DOHH2 (cell line): Measurements from ENCODE around the gene EXOSC7.

ENCODE experiments used
- H3F3A ChIP-seq: fragments of 200-600 bp; sonication (generic), shearing (Covaris generic); 2 replicates; pipeline ENCODE4 v1.6.0; 2016; ENCODE audit warnings: antibody characterized with exemption, mild to moderate bottlenecking; ENCODE audit not compliant: control insufficient read depth, insufficient read depth
- H3K27ac ChIP-seq: fragments of 200-600 bp; sonication (generic); 2 replicates; pipeline ENCODE4 v1.5.1; 2014; ENCODE audit warnings: low read depth, mild to moderate bottlenecking, low read length, moderate library complexity
- H3K27me3 ChIP-seq: fragments of 200-600 bp; sonication (generic); 2 replicates; pipeline ENCODE4 v1.6.1; 2014; ENCODE audit warnings: mild to moderate bottlenecking, low read length, mixed read lengths; ENCODE audit not compliant: control insufficient read depth
- H3K36me3 ChIP-seq: fragments of 200-600 bp; sonication (generic); 2 replicates; pipeline ENCODE4 v1.6.1; 2014; ENCODE audit warnings: mild to moderate bottlenecking, low read length, moderate library complexity, mixed read lengths; ENCODE audit not compliant: control insufficient read depth
- H3K4me1 ChIP-seq: fragments of 200-600 bp; sonication (generic); 2 replicates; pipeline ENCODE4 v1.6.1; 2014; ENCODE audit warnings: mild to moderate bottlenecking, low read length, mixed read lengths; ENCODE audit not compliant: control insufficient read depth
- H3K4me2 ChIP-seq: fragments of 200-600 bp; sonication (generic); 2 replicates; pipeline ENCODE4 v1.6.0; 2014; ENCODE audit warnings: mild to moderate bottlenecking, low read length, moderate library complexity
- H3K4me3 ChIP-seq: fragments of 200-600 bp; sonication (generic); 2 replicates; pipeline ENCODE4 v1.5.1; 2014; ENCODE audit warnings: mild to moderate bottlenecking, low read length, mixed read lengths
- H3K79me2 ChIP-seq: fragments of 200-600 bp; sonication (generic); 2 replicates; pipeline ENCODE4 v1.6.1; 2014; ENCODE audit warnings: mild to moderate bottlenecking, low read length, mixed read lengths; ENCODE audit not compliant: control insufficient read depth
- H3K9me2 ChIP-seq: fragments of 200-600 bp; sonication (generic); replicated peaks from 2 replicates; pipeline ENCODE4 v1.6.1; 2014; ENCODE audit warnings: mild to moderate bottlenecking, low read length, mixed read lengths; ENCODE audit not compliant: control insufficient read depth
- H3K9me3 ChIP-seq: fragments of 200-600 bp; sonication (generic); 2 replicates; pipeline ENCODE4 v1.6.1; 2014; ENCODE audit warnings: antibody characterized with exemption, low read length, mixed read lengths; ENCODE audit not compliant: control insufficient read depth, insufficient read depth
- H4K20me1 ChIP-seq: fragments of 200-600 bp; sonication (generic); 2 replicates; pipeline ENCODE4 v1.6.0; 2014; ENCODE audit warnings: low read depth, mild to moderate bottlenecking, antibody characterized with exemption, low read length, moderate library complexity; ENCODE audit not compliant: control insufficient read depth, insufficient read depth
- EZH2phosphoT487 ChIP-seq: fragments of 200-600 bp; sonication (generic); IDR thresholded peaks from 2 replicates; pipeline ENCODE4 v1.6.1; 2017; ENCODE audit warnings: borderline replicate concordance, mild to moderate bottlenecking, antibody characterized with exemption, low read length, moderate library complexity, mixed read lengths
- TF ChIP-seq, protein P1 (sequence below): fragments of 200-600 bp; sonication (generic); IDR thresholded peaks from one replicate; pipeline ENCODE4 v1.5.1; 2014; ENCODE audit warnings: antibody characterized with exemption, mild to moderate bottlenecking, low read depth, low read length; ENCODE audit not compliant: poor library complexity, severe bottlenecking

EXOSC7 gene

GRCh38 chr3:45020534-45020933 lies 44.5 kb downstream of the EXOSC7 start:
- TF ChIP-seq EZH2phosphoT487: no peak
- TF ChIP-seq, protein P1, sequence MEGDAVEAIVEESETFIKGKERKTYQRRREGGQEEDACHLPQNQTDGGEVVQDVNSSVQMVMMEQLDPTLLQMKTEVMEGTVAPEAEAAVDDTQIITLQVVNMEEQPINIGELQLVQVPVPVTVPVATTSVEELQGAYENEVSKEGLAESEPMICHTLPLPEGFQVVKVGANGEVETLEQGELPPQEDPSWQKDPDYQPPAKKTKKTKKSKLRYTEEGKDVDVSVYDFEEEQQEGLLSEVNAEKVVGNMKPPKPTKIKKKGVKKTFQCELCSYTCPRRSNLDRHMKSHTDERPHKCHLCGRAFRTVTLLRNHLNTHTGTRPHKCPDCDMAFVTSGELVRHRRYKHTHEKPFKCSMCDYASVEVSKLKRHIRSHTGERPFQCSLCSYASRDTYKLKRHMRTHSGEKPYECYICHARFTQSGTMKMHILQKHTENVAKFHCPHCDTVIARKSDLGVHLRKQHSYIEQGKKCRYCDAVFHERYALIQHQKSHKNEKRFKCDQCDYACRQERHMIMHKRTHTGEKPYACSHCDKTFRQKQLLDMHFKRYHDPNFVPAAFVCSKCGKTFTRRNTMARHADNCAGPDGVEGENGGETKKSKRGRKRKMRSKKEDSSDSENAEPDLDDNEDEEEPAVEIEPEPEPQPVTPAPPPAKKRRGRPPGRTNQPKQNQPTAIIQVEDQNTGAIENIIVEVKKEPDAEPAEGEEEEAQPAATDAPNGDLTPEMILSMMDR: no peak
- Histone ChIP-seq H3K9me2 (no peaks in the 10 kb centered on the region), H3K79me2 (no peaks in the 10 kb centered on the region), H3K36me3 (no peaks in the 10 kb centered on the region), H3K4me2 (no peak overlapping the region), H3K27ac (no peak overlapping the region), H3K4me1 (no peaks in the 10 kb centered on the region), H3K27me3 (peaks cover 11% of the 10 kb centered on the region), H3F3A (no peaks in the 10 kb centered on the region), H3K4me3 (no peak overlapping the region), H4K20me1 (0 out of 2 replicates have a peak, but pooled peaks cover 3% of the 10 kb centered on the region), H3K9me3 (no peaks in the 10 kb centered on the region)

DNA sequence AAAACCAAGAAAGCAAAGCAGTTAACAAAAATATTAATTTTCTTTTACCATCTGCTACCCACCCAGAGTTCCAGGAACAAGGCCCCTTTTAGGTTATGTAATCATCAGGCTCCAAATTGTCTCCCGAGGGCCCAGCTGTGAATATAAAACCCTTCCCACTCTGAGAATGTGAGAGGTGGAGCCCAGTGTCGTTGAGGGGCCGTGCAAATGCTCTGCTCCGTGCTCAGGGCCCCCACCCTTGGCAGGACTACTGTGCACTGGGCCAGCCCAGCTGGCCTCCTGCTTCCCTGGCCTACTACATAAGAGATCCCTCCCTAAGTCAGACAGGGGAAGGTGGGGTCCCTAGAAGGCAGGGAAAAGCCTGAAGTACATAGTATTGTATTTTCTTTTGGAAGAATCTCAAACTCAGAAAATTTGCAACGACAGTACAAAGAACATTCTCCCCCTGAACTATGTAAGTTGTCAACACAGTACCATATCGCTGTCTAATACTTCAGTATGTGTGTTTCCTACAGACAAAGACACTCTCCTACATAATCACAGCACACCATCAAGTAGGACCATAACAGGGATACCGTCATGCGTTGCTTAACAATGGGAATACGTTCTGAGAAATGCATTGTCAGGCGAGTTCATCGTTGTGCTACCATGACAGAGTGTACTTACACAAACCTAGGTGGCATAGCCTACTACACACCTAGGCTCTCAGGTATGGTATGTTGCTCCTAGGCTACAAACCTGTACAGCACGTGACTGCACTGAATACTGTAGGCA lies 45.7 kb downstream of the EXOSC7 start:
- no peaks in the 10 kb centered on the region for H3K9me3 ChIP-seq
- H3K27ac ChIP-seq: no peak overlapping the region
- TF ChIP-seq, protein P1: no peak
- no peak for TF ChIP-seq EZH2phosphoT487
- H4K20me1 ChIP-seq: 0 out of 2 replicates have a peak, but pooled peaks cover 3% of the 10 kb centered on the region
- no peaks in the 10 kb centered on the region for H3K79me2 ChIP-seq
- no peaks in the 10 kb centered on the region for H3K4me1 ChIP-seq
- H3K4me3 ChIP-seq: no peak overlapping the region
- no peak overlapping the region for H3K4me2 ChIP-seq
- peaks cover 20% of the 10 kb centered on the region for H3K27me3 ChIP-seq
- no peaks in the 10 kb centered on the region for H3K9me2 ChIP-seq
- H3K36me3 ChIP-seq: no peaks in the 10 kb centered on the region
- no peaks in the 10 kb centered on the region for H3F3A ChIP-seq

- H3K79me2 ChIP-seq: no peaks in the 10 kb centered on the region
- H3K4me2 ChIP-seq: no peak overlapping the region
- H3K27ac ChIP-seq: no peak overlapping the region
- H3K4me1 ChIP-seq: no peaks in the 10 kb centered on the region
- 0 out of 2 replicates have a peak, but pooled peaks cover 3% of the 10 kb centered on the region for H4K20me1 ChIP-seq
- TF ChIP-seq, protein P1: no peak
- no peak for TF ChIP-seq EZH2phosphoT487
- no peaks in the 10 kb centered on the region for H3F3A ChIP-seq
- H3K36me3 ChIP-seq: no peaks in the 10 kb centered on the region
- no peaks in the 10 kb centered on the region for H3K9me3 ChIP-seq
- peaks cover 20% of the 10 kb centered on the region for H3K27me3 ChIP-seq
- H3K4me3 ChIP-seq: no peak overlapping the region
- H3K9me2 ChIP-seq: no peaks in the 10 kb centered on the region
Observed at GRCh38 chr3:45023675-45024074, 47.6 kb downstream of the EXOSC7 start.
